NCI-H524 (cell line): ENCODE measurements around the gene PSMB3.

Source experiments
- DNase-seq, 2 experiments: peaks; one replicate each; lab custom pipeline; 2025; lab: John Stamatoyannopoulos, UW

PSMB3 gene

GRCh38 chr17:38733982-38734973, 18.3 kb upstream of the PSMB3 start:
- DNase-seq: peak in 1 of 2 experiments; percentile 61

- peak in 1 of 2 experiments; percentile 67 for DNase-seq
Observed at GRCh38 chr17:38735161-38735997, 17.2 kb upstream of the PSMB3 start.

DNA sequence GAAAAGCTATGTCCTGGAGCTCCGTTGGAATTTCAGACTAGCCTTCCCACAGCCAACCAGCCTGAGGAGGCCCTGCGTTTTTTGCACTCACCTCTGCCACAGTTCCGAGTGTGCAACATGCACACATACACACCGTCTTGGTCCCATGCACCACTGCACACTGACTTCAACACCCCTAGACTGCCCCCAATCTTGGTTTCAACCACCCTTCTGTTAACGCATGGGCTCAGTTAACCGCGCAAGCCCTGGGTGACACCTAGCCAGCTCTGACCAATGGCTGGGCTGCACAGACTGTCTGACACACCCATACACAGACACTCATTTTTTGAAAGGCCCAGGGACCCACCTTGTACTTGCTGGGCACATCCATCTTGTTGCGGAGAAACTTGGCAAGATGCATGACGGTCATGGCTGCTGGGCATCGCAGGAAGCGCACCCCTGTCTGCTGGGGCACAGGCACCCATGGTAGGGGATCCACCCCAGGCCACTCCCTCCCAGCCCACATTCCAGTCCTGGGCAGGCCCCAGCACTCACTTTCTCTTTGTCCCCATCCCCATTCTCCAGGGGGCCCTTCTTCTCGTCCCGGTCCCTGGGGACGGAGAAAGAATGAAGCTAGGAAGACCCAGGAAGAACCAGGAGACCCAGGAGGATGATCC, 14.4 kb upstream of the PSMB3 start:
- no peak for DNase-seq

- DNase-seq: no peak
Observed at GRCh38 chr17:38738686-38739085, 13.9 kb upstream of the PSMB3 start.

DNA sequence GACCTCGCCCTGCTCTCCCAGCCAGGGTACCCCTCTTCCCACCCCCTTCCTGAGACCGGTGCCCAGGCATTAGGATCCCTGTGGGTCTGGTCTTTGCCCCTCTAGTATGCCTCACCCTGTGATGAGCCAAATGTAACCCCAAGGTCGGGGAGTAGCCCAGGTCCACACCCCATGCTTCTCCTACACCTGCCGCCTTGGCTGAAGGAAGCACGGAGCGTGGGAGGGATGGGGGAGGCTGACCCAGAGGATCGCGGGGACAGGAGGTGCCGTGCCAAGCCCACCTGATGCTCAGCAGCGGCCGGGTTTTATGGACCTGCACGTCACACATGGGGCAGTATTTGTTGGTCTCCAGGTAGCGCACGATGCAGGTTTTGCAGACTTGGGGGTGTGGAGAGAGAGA, 13.2 kb upstream of the PSMB3 start:
- DNase-seq: no peak

- no peak for DNase-seq
Observed at GRCh38 chr17:38740044-38740443, 12.5 kb upstream of the PSMB3 start.

- no peak for DNase-seq
Observed at GRCh38 chr17:38740806-38741205, 11.7 kb upstream of the PSMB3 start.

DNA sequence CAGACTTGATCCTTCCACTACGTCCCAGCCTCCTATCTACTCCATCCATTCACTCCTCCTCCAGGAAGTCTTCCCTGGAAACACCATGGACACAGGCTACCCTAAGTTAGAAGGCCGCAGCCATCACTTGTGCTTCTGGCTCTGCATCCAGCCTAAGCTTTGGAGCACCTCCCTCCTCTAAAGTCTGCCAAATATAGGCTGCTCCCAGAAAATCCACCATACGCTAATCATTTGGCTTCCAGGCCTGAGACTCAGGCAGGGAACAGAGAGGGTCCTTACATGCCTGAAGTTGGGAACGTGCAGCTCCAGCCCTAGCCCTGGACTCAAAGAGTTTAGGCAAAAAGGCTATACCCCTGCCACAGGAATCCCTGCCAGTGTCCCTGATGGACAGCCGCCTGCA, 11.1 kb upstream of the PSMB3 start:
- DNase-seq: no peak

DNA sequence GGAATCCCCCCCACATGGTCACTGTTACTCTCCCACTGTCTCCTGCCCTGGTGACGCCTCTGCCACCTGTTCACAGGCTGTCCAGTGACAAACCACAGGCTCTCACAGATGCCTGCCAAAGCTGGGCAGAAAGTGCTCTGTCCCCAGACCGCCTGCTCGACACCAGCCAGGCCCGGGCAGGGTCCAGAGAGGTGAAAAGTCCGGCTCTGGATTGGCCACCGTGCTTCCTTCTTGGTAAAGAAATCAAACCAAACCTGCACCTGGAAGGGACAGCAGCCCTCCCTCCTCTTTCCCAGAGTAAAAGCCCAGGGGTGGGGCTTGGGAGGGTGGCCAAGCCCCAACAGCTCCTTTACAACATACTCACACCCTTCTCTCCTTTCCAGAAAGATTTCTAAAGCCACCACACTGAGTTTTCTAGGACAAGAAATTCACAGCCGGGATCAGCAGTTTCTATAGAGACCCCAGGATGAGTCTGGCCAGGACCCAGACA, 10.6 kb upstream of the PSMB3 start:
- no peak for DNase-seq

GRCh38 chr17:38742411-38743308, 9.9 kb upstream of the PSMB3 start:
- DNase-seq: peak; percentile 93 to 98

GRCh38 chr17:38743556-38744171, 8.9 kb upstream of the PSMB3 start:
- no peak for DNase-seq

GRCh38 chr17:38745545-38745944, 7.0 kb upstream of the PSMB3 start:
- DNase-seq: peak; percentile 74 to 89

DNA sequence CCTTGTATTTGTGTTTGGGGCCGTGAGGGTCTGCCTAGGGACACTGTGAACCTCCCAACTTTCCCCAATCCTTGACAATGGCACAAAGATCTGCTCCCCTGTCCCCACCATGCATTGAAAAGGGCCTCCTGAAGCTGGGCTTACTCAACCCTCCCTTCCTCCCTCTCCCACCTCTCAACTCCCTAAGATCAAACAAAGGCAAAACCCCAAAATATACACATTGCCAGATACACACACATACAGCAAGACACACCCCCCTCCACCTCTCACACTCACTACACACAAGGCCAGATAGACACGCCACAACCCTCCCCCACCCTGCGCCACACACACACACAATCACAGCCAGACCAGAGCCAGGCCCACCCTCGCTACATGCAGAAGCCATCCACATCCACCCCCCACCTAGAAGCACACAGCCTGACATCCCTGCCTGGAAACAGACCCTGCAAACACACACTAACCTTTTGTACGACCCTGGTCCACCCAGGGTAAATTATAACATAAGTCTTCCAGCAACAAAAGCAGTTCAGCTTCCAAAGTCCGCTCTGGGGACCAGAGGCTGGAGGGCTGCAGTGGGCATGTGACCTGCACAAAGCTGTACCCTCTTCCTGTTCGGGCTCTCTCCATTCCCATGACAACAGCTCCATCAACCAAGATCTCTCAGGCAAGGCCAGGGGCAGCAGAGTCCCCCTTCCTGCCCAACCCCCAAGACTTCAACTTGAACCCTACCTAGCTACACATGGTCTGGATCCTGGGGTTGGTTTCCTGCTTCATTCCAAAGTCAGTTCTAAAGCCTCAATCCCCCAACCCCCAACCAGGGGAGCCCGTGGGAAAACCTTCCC, 6.3 kb upstream of the PSMB3 start:
- DNase-seq: no peak

GRCh38 chr17:38746849-38747462, 5.6 kb upstream of the PSMB3 start:
- DNase-seq: no peak

- peak; percentile 28 to 69 for DNase-seq
Observed at GRCh38 chr17:38747463-38748148, 4.9 kb upstream of the PSMB3 start.

DNA sequence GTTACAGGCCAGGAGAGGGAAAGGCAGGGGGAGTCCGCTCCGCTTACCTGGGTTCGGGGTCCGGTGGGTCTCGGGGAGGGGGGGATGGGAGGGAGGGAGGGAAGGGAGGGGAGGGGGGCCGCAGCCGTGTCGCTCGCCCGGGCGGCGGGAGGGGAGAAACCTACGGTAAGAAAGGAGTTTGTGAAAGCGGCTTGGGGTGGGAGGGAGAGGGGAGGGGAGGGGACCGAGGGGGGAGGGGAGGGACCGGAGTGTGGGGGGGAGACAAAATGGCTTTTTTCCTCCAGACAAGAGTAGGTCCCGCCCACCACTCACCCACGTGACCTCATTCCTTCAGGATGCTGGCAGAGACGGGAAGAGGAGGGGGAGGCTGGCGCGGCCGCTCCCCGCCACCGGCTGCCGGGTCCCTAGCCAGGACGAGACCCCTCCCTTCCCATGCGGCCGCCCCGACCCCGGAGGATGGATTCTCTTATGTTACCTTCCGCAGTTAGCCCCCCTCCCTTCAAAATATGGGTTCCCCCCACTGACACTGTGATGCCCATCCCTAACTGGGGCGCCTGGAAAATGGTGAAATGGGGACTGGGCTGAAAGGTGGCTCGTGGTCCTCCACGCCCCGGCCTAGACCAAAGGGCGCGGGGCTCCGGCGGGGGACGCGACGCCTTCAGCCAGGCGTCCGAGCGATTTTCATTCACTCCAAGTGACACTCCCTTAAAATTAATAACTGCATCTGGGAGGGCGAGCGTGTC, 4.2 kb upstream of the PSMB3 start, which contains the start of gene PCGF2:
PCGF2 (minus strand) TSS at position 188 of the 743 bp plus-strand sequence. CDS start 7,934 bp downstream, outside the sequence.
- peak; percentile 96 to 97 for DNase-seq

DNA sequence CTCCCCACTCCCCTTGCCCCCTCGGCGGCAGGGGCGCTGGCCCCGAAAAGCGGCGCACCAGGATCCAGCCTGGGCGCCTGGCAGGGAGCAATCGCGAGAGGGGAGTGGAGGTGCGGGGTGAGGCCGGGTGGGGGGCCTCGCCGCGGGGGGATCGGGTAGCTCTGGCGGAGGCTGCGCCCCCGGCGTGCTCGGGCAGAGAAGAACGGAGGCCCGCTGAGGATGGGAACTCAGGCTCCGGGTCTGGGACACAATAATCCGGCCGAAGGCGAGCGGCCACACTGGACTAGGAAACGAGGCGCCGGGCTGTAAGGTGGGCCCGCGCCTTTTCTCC, 3.7 kb upstream of the PSMB3 start:
- no peak for DNase-seq
